Adrenal gland (tissue), 5 donors: ENCODE measurements around the gene COL4A1.

Source experiments
- CTCF ChIP-seq, 6 experiments: fragments of 450-650 bp in 4 of 6; fragments of 200-600 bp in 2 of 6; sonication (generic) in 1 of 6; IDR thresholded peaks; 1 replicate in 5 of 6; 2 replicates in 1 of 6; pipeline versions ENCODE4 v1.5.1 to v1.8.0; 2016 to 2021; ENCODE audit warnings: antibody characterized with exemption in 6 of 6, mild to moderate bottlenecking in 2 of 6, moderate library complexity in 1 of 6
- POLR2A ChIP-seq, 2 donors: fragments of 450-650 bp; IDR thresholded peaks; one replicate each; pipeline ENCODE4 v1.6.1; 2017; ENCODE audit warnings: antibody characterized with exemption in 2 of 2, mild to moderate bottlenecking in 2 of 2, moderate library complexity in 1 of 2
- donor health status: DM: no; HTN: no; CAD: no.

- no peak for TF ChIP-seq CTCF (IDR thresholded peaks at IDR 0.05)
- no peak for TF ChIP-seq POLR2A (IDR thresholded peaks at IDR 0.05)
These were observed 28.1 kb downstream of the COL4A1 start for GRCh38 chr13:110278859-110279258.
